Omental fat pad (tissue), 4 donors: ENCODE results near the gene TP63. TPM values are rescaled to one million over a fixed set of nuclear protein-coding genes. Genes with fewer than 3 reads are reported as not detected.

Source experiments
- ATAC-seq: fragments of 150-250 bp; one replicate; pipeline ENCODE4 v1.9.1; 2016; ENCODE audit warnings: mild to moderate bottlenecking, moderate library complexity; ENCODE audit not compliant: low FRiP score
- DNase-seq: peaks from one replicate; pipeline ENCODE4 v3.0.0-alpha.2; 2019; ENCODE audit warnings: low spot score
- CTCF ChIP-seq, 3 donors: fragments of 450-650 bp; IDR thresholded peaks; one replicate each; pipeline ENCODE4 v1.5.1; 2016 to 2017; ENCODE audit warnings: antibody characterized with exemption in 3 of 3, mild to moderate bottlenecking in 3 of 3, moderate library complexity in 2 of 3
- total RNA-seq, 4 donors: library from RNA; depleted of rRNA; stranded (reverse); fragments of >200 nt; gene quantifications; one replicate each; pipeline ENCODE4 v1.1.0, GENCODE V29; 2016

TP63 gene
- total RNA-seq, 4 donors from 2014 or later: 0.19 to 0.24 TPM; not detected in 2

- no peak for TF ChIP-seq CTCF (IDR thresholded peaks at IDR 0.05)
- DNase-seq: no peak
- ATAC-seq: no peak
Measured at GRCh38 chr3:189911001-189911400, 279.8 kb downstream of the TP63 start.

GRCh38 chr3:189914799-189915198 is 283.6 kb downstream of the TP63 start:
- ATAC-seq: peak; percentile 97
- TF ChIP-seq CTCF (IDR thresholded peaks at IDR 0.05): no peak
- no peak for DNase-seq

GRCh38 chr3:189921770-189922169 is 290.6 kb downstream of the TP63 start:
- DNase-seq (no peak), ATAC-seq (no peak)
- no peak for TF ChIP-seq CTCF (IDR thresholded peaks at IDR 0.05)

- no peak for ATAC-seq
- no peak for DNase-seq
Measured at GRCh38 chr3:189927975-189928895, 297.0 kb downstream of the TP63 start.

GRCh38 chr3:189936201-189936945 is 305.2 kb downstream of the TP63 start:
- DNase-seq: no peak
- TF ChIP-seq CTCF (IDR thresholded peaks at IDR 0.05): no peak
- ATAC-seq: no peak

More at GRCh38 chr3:189927975-189928895, 297.0 kb downstream of the TP63 start:
- no peak for TF ChIP-seq CTCF (IDR thresholded peaks at IDR 0.05)

GRCh38 chr3:189937302-189938127 is 306.3 kb downstream of the TP63 start:
- DNase-seq (no peak), ATAC-seq (no peak)
- TF ChIP-seq CTCF (IDR thresholded peaks at IDR 0.05): no peak
